Measurements from ENCODE around the gene SREBF1. TPM values are rescaled to one million over a fixed set of nuclear protein-coding genes. Genes with fewer than 3 reads are reported as not detected.

Gene SREBF1
- total and polyA plus RNA-seq, 2 of the 4 experiments (the other 2 are of a cell fraction): 3.4 to 20.4 TPM

- no peak overlapping the region for H2AFZ ChIP-seq (replicated peaks; ENCODE audit: low read length, poor library complexity)
- in situ Hi-C loops (cut with MboI; ENCODE audit: low sequenced_read_pairs) (no loop called here), intact Hi-C loops (cut with micrococcal nuclease) (no loop called here), dilution Hi-C loops (cut with HindIII; ENCODE audit: low sequenced_read_pairs, unreplicated experiment) (no loop called here)
- no peak overlapping the region for H3K27ac ChIP-seq (ENCODE audit: insufficient read depth, low read length)
- H3K27me3 ChIP-seq (ENCODE audit: control insufficient read depth, insufficient read depth, low read length): no peaks in the 10 kb centered on the region
- no peak overlapping the region for H3K4me2 ChIP-seq (ENCODE audit: low read depth, low read length)
- no peak overlapping the region for H3K14ac ChIP-seq (replicated peaks; ENCODE audit: low read depth, low read length)
- no peak overlapping the region for H3K23ac ChIP-seq (ENCODE audit: low read depth, low read length)
- WGBS, 2 experiments (ENCODE audit: extremely low coverage in 2 of 2, insufficient read length in 1 of 2): 87% methylated on average over 6 of the region's 13 CpGs; no CpG with 5 or more reads in 1 of the 2 experiments
- no peak overlapping the region for H3K18ac ChIP-seq (ENCODE audit: low read depth, low read length)
- no peak overlapping the region for H2BK5ac ChIP-seq (ENCODE audit: low read depth, low read length, poor library complexity, severe bottlenecking)
- H4K5ac ChIP-seq (ENCODE audit: low read depth, low read length): no peak overlapping the region
- no peak overlapping the region for H2BK15ac ChIP-seq (ENCODE audit: low read depth, low read length)
- peaks cover 30% of the 10 kb centered on the region for H3K9me1 ChIP-seq (ENCODE audit: insufficient read depth, low read length)
- H4K91ac ChIP-seq (ENCODE audit: insufficient read depth, low read depth, low read length): no peak overlapping the region
- no peak overlapping the region for H3K56ac ChIP-seq (ENCODE audit: extremely low read depth, insufficient read depth, low read length)
- no peak overlapping the region for H2BK20ac ChIP-seq (ENCODE audit: low read depth, low read length)
- no peak overlapping the region for H2BK120ac ChIP-seq (ENCODE audit: low read depth, low read length)
- no TSS peak for BruUV-seq (replicated peaks)
- peaks cover 80% of the 10 kb centered on the region for H4K20me1 ChIP-seq (ENCODE audit: insufficient read depth, low read length)
- H3K9ac ChIP-seq (ENCODE audit: low read depth, low read length): no peak overlapping the region
- H3K4me3 ChIP-seq (ENCODE audit: insufficient read depth, low read depth, low read length): no peak overlapping the region
- no peak overlapping the region for H3K4ac ChIP-seq (ENCODE audit: low read depth, low read length)
- TF ChIP-seq RAD21 (IDR thresholded peaks at IDR 0.05; ENCODE audit: low read length) (no peak), FOS (IDR thresholded peaks at IDR 0.05; ENCODE audit: low read depth, low read length) (no peak), POLR2A (IDR thresholded peaks at IDR 0.05; ENCODE audit: low read depth, low read length) (no peak), CEBPB (IDR thresholded peaks at IDR 0.05; ENCODE audit: low read depth, low read length) (no peak), BHLHE40 (IDR thresholded peaks at IDR 0.05; ENCODE audit: low read depth, low read length) (no peak), CHD1 (IDR thresholded peaks at IDR 0.05; ENCODE audit: low read depth, low read length) (no peak), NFE2L2 (IDR thresholded peaks at IDR 0.05; ENCODE audit: low read depth, low read length) (no peak), MXI1 (IDR thresholded peaks at IDR 0.05; ENCODE audit: borderline replicate concordance, low read depth, low read length) (no peak), RFX5 (IDR thresholded peaks at IDR 0.05; ENCODE audit: low read depth, low read length) (no peak), ELK1 (IDR thresholded peaks at IDR 0.05; ENCODE audit: borderline replicate concordance, low read depth, low read length) (no peak), SMC3 (IDR thresholded peaks at IDR 0.05; ENCODE audit: low read depth, low read length) (no peak), MAFK (IDR thresholded peaks at IDR 0.05; ENCODE audit: low read depth, low read length) (no peak)
- TF ChIP-seq, protein P1, sequence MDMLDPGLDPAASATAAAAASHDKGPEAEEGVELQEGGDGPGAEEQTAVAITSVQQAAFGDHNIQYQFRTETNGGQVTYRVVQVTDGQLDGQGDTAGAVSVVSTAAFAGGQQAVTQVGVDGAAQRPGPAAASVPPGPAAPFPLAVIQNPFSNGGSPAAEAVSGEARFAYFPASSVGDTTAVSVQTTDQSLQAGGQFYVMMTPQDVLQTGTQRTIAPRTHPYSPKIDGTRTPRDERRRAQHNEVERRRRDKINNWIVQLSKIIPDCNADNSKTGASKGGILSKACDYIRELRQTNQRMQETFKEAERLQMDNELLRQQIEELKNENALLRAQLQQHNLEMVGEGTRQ (IDR thresholded peaks at IDR 0.05; ENCODE audit: low read depth, low read length): no peak
- TF ChIP-seq, protein P2, sequence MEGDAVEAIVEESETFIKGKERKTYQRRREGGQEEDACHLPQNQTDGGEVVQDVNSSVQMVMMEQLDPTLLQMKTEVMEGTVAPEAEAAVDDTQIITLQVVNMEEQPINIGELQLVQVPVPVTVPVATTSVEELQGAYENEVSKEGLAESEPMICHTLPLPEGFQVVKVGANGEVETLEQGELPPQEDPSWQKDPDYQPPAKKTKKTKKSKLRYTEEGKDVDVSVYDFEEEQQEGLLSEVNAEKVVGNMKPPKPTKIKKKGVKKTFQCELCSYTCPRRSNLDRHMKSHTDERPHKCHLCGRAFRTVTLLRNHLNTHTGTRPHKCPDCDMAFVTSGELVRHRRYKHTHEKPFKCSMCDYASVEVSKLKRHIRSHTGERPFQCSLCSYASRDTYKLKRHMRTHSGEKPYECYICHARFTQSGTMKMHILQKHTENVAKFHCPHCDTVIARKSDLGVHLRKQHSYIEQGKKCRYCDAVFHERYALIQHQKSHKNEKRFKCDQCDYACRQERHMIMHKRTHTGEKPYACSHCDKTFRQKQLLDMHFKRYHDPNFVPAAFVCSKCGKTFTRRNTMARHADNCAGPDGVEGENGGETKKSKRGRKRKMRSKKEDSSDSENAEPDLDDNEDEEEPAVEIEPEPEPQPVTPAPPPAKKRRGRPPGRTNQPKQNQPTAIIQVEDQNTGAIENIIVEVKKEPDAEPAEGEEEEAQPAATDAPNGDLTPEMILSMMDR (conservative IDR thresholded peaks at IDR 0.05; ENCODE audit: low read depth, low read length): no peak
- no peak overlapping the region for H4K8ac ChIP-seq (ENCODE audit: low read depth in 2 of 2, low read length in 2 of 2)
- POLR2A ChIA-PET (ENCODE audit: unreplicated experiment): no interaction called here
- ATAC-seq (ENCODE audit: low read depth) (no peak), DNase-seq (no peak)
- no peaks in the 10 kb centered on the region for H3K9me3 ChIP-seq (ENCODE audit: control insufficient read depth, insufficient read depth, low read length)
- peak overlapping the region; percentile 46 for H2AK9ac ChIP-seq (replicated peaks; ENCODE audit: low read depth, low read length, poor library complexity)
- peaks cover 29% of the 10 kb centered on the region for H3K4me1 ChIP-seq (ENCODE audit: control insufficient read depth, insufficient read depth, low read length)
- CTCF ChIA-PET: no interaction called here
- H2AK5ac ChIP-seq (ENCODE audit: low read depth, low read length): no peak overlapping the region
- peaks cover 12% of the 10 kb centered on the region; the same call in 1 of the 2 replicates for H3K36me3 ChIP-seq (ENCODE audit: control insufficient read depth, insufficient read depth, low read length)
- H3K79me1 ChIP-seq (ENCODE audit: low read depth in 1 of 2, low read length in 2 of 2): peaks cover 32 to 89% of the 10 kb centered on the region in 2 experiments
Observed at GRCh38 chr17:17827826-17828621, 8.8 kb downstream of the SREBF1 start.

Measured in IMR-90 (cell line).